Measurements from ENCODE around the gene EFHD2. TPM values are rescaled to one million over a fixed set of nuclear protein-coding genes. Genes with fewer than 3 reads are reported as not detected.
A peak's percentile ranks its signal among the peaks of the same experiment; 100 is the strongest.
"Not testable (repeated sequence)": the region's sequence is repeated elsewhere in the genome, so short reads cannot be mapped to it uniquely, and the experiment has no call there.

Gene EFHD2
- total RNA-seq, 1 donor from 2014 or later: 20.2 TPM

DNA sequence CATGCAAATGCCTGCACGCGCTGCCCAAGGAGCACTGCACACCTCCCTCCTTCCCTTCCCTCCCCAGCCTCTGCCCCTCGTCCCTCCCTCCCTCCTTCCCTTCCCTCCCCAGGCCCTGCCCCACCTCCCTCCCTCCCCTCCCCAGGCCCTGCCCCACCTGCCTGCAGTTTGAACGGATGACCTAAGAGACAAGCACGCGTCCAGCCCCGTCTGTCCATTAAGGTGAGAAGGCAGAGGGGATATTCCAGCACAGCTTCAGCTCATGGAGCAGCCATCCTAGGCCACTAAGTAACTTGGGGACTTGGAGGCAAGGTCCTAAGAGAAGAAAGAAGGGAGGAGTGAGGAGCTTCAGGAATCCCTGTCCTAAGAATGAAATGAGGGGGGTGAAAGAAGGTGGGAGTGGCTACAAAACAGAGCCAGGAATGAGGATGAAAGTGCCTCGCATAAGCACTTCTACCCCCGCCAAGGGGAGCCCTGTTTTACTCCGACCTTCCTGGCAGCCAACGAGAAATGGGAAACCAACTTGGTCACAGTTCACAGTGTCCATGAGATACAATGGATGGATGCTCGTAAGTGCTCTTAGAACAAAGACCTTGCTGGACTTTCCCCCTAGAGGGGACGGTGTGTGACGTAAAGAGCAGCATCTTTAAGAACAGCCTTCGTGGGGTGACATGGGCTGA, 21.3 kb upstream of the EFHD2 start:
- no peak for DNase-seq (ENCODE audit: low read depth in 2 of 2)

DNA sequence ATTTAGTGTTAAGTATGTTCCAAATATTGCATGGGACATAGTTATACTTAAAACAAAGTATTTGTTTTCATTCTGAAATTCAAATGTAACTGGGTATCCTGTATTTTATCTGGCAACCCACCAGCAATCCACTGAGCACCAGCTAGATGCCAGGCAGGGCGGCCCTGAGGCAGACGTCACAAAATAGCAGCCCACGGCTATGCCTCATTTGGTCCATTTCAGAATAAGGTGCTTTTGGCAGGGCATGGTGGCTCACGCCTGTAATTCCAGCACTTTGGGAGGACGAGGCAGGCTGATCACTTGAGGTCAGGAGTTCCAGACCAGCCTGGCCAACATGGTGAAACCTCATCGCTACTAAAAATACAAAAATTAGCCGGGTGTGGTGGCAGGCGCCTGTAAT, 19.9 kb upstream of the EFHD2 start:
- not testable (repeated sequence) for DNase-seq (ENCODE audit: low read depth in 2 of 2)

DNA sequence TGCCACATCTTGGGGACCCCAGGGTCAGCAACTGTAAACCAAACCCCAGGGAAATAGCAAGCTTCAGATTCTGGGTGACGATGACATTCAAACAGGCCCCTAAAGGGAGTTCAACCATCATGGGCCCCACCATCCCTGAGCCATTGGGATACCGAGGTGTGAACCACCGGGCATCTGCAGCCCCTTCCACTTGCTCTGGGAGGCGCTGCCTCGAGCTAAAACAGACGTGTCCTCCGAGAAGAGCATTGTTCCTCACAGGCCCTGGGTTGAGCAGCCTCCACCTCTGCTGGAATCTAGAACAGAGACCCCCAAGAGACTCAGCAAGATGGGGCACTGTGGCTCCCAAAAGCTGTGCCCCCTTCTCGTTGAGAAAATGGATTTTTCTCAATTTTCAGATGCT, 19.0 kb upstream of the EFHD2 start:
- DNase-seq (ENCODE audit: low read depth in 2 of 2): no peak

DNA sequence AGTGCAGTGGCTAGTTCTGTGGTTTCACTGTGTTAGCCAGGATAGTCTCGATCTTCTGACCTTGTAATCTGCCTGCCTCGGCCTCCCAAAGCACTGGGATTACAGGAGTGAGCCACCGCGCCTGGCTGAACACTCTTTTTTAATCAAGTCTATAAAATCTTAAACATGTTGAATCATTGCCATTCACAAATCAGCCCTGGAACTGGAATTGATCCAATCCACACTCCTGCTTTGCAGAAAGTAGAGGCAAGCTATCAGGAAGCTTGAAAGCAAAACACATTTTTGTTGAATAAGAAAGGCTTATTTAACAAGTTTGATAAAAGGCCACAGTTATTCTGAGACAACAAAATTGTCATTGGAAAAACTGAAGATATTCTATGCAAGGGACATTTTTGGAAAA, 18.3 kb upstream of the EFHD2 start:
- DNase-seq (ENCODE audit: low read depth in 2 of 2): no peak

DNA sequence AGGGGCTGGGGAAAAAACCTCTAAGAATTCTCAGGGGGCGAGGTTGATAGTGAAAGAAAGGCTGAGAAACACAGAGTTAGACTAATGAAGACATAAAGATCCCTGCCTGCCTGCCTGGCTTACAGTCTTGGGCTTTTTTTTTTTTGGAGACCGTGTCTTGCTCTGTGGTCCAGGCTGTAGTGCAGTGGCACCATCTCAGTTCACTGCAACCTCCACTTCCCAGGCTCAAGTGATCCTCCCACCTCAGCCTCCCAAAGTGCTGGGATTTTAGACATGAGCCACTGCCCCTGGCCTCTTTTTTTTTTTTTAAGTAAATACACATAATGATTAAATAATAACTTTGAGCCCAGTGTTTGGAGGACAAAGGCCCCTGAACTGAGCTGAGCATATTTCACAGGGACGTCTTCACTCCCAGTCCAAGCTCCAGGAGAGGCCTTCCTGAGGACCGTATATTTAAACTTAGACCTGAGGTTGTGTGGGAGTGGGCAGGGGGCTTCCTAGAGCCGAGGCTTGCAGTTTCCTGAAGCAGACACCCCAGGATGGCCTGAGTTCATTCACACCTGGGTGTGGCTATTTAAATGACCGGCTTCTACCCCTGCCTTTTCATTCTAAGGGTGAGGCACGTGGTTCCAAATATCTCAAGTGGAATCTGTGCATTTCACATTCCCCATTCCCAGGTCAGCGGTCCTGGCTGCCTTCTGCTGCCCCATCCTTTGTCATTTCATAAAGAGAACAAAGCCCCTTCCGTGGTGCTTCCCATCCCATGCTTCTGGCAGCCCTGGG, 16.0 kb upstream of the EFHD2 start:
- no peak for DNase-seq (ENCODE audit: low read depth in 2 of 2)

DNA sequence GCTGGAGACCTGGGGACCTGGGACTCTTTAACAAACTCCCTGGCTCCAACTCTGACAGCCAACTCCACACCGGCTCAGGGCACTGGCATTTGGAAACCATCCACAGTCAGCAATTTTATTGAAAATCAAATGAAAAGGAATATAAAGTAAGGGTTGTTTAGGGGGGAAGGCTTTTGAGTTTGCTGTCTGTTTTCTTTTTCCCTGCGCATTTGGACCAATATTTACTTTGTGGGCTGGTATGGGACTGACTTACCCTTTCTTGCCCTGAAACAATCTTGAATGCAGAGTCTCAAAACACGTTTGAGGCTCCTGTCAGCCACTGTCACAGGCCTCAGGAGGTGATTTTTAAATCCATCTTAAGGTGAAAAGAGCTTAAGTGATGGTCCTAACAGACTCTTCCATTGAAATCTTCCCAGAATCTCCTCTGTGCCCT, 15.4 kb upstream of the EFHD2 start:
- no peak for DNase-seq (ENCODE audit: low read depth in 2 of 2)

DNA sequence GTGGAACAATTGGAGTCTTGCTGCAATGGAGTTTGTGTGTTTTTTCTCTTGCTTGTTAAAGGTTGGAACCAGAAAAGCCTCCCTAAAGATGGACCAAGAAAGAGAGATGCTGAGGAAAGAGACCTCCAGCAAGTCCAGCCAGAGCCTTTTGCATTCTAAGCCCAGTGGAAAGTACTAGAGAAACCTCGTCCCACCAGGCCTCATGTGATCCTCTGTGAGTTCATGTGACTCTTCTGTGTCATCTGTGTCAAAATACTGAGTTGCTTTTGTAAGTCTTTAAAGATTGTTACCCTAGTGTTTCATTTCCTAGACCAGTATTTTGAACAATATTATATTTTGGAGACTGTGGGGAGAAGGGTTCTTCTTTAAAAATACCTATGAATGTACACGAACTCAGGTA, 12.5 kb upstream of the EFHD2 start:
- no peak for DNase-seq (ENCODE audit: low read depth in 2 of 2)

DNA sequence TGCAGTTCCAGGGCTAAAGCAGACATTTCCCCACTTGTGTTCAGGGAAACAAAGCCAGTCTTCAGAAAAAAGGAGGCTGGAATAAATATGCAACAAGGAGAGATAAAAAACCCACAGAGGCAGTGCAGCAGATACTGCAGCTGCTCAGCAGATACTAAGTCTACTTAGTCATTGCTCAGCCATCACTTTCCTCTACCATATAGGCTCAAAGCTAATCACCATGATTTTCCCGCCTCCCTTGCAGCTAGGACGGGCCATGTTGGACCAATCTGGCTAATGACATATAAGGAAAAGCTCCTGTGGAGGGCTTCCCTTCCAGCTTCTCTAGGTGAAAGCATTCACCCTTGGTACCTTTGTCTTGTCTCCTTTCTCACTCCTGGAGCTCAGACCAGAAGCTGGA, 10.0 kb upstream of the EFHD2 start:
- DNase-seq (ENCODE audit: low read depth in 2 of 2): no peak

DNA sequence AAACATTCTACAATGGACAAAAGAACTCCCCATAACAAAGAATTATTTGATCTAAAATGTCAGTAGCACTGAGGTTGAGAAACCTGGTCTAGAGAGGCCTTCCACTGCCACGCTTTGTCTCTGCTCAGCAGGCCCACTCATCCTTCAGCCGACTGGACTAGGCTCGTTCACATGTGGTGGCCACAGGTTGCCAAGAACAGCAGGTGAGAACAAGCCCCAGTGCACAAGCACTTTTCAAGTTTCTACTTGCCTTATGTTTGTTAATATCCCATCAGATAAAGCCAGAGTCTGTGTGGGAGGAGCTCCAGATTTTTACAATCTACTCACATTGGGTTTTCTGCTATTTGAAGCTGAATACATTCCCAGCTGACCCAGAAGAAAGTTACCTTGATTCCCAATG, 9.1 kb upstream of the EFHD2 start:
- DNase-seq (ENCODE audit: low read depth in 2 of 2): no peak

DNA sequence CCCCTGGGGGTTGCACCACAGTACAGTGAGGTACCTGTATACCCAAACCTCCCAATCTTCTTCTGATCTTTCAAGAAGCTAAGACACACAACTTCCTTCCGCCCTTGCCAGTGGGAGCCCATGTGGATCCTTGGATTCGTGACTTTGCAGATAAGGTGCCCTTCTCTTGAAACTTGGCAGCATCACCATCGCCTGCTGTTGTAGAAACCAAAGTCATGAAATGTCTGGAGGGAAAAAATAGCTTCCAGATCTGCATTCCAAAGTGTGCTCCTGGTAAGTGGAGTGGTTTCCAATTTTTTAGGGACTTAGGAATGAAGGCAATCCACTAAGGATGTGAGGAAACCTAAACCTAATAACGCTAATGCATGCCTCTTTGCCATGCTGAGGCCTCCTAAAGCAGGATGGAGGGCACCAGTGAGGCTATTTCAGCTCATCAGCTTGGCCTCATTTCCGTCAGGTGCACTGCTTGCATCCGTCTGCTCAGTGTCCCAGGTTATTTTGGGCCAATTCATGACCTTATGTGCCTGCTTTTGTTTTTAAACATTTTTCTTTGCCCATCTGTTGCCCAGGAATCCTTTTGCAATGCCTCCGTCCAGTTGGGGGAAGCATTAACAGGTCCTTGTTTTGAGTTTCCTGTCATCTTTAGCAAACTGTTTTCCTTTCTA, 8.2 kb upstream of the EFHD2 start:
- peak in 1 of 2 donors; percentile 55 for DNase-seq (ENCODE audit: low read depth in 2 of 2)

DNA sequence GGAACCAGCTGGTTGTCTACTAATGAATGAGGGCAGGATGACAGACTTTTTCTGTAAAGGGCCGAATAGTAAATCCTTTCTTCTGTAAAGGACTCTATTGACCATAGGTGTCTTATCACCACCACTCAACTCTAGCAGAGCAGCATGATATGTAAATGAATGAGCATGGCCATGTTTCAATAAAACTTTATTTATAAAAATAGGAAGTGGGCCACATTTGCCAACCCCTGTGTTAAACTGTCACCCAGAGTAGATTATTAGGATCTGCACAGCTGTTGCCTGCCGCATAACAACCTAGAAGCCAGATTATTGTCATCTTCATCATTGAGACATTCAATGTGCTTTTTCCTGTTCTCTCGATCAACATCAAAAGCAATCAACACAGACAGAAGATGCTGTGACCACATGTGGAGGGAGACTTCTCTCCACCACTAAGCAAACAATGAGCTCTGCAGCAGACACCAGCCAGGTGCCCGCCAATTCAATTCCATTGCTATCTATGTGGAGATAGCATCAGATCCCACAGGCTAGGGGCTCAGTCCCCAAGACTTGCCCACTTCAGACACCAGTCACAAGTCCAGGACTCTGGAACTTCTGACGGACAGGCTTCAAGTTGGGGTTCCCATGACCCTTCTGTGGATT, 6.8 kb upstream of the EFHD2 start:
- DNase-seq (ENCODE audit: low read depth in 2 of 2): no peak

DNA sequence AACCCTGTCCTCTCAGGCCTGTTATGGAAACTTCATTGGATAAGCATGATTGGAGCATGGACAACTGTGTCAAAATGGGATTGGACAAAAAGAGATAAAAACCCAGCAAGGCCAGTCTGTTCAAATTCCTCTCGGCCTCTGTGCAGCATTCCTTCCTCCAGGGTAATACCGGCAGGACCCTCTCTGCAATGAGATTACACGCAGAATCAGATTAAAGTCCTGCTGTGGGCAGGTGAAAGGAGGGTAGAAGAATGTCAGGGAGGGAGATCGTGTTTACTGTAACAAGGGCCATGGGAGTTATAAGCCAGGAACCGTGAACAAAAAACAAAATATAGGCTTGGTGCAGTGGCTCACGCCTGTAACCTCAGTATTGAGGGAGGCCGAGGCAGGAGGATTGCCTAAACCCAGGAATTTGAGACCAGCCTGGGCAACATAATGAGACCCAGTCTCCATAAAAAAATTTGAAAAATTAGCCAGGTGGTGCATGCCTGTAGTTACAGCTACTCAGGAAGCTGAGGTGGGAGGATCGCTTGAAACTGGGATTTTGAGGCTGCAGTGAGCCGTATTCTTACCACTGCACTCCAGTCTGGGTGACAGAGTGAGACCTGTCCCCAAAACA, 5.6 kb upstream of the EFHD2 start:
- DNase-seq (ENCODE audit: low read depth in 2 of 2): no peak

DNA sequence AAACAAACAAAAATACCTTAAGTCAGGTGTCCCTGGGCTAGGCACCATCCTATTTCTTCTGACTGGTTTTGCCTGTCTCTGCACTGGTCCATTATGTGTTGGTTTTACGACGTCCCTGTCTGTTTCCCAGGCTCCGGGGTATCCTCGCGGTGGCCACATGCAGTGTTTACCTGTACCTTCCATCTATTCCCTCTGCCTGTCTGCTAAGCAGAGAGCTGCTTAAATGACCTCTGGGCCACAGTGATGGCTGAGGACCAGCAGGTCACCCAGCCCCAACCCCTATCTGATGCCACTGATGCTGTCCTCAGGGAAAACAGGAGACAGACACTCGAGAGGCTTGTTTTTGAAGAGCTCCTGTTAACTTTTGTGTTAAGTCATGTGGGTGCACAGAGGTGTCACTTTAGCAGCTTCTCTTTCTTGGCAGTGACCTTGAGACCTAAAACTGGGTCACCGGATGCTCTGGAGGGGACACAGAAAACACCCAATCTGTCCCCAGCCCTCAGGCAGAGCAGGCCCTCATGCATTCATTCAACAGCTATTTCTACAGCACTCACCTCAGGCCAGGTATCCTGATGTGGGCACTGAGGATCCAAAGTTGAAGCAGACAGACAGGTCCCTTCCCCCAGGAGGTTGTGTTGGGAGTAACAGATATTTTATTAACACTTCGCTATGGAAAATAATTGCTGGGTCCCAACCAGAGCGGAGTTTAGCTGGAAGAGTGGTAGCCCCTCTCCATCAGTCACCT, 4.4 kb upstream of the EFHD2 start:
- DNase-seq (ENCODE audit: low read depth in 2 of 2): no peak

DNA sequence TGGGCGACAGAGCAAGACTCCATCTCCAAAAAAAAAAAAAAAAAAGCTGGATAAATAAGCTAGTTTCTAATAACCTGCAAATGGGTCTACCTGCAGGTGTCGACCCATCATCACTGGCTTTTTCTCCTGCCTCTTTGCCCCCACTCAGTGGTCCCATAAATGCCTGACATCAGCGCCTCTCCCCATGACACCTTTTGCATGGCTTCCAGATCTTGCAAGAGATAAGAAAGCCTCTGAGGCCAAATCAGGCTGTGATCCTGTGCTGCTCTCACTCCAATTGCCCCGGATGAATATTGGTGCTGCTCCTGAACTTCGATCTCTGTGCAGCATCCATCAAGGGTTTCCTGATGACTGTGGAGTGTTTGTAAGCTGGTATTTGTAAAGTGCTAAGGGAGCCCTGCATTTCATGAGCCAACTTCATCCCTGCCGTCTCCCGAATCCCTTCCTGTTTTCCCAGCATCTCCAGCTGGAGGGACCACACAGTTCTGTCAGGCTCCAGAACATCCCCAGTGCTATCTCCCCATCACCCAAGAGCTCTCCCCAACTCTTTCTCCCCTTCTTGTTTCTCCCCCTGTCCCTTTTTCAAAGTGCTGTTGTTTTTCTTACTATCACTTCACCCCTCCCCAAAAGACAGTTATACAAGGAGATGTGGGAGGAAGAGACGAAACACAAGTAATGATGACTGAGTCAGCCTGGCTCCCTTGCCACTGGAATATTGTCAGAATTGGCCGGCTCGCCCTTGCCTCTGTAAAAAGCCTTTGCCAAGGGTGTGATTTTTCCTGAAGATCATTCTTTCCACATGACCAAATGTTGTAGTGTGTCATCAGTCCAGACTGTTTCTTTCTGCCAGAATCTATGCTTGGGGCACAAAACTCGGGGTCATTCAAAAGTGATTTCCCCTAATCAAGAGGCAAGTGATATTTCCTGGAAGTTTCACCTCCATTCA, 2.8 kb upstream of the EFHD2 start:
- DNase-seq (ENCODE audit: low read depth in 2 of 2): peak; percentile 28 to 57

DNA sequence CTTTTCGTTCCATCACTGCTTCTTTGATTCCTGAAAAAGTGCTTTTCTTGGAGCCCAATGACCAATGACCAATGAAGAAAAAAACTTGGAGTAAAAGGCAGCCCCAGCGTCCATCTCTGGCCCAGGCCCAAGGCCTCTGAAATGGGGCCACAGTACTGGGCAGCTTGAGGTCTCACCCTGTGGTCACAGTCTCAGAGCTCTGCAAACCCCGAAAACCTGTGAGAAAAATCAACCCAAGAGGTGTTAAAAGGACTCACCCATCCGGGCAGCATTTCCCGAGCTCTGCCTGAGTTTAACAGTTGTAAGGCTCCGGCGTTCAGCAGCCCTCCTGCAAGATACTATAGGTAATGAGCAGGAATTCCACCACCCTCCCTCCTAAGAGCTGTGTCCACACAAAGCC, 2.1 kb upstream of the EFHD2 start:
- DNase-seq (ENCODE audit: low read depth in 2 of 2): no peak

DNA sequence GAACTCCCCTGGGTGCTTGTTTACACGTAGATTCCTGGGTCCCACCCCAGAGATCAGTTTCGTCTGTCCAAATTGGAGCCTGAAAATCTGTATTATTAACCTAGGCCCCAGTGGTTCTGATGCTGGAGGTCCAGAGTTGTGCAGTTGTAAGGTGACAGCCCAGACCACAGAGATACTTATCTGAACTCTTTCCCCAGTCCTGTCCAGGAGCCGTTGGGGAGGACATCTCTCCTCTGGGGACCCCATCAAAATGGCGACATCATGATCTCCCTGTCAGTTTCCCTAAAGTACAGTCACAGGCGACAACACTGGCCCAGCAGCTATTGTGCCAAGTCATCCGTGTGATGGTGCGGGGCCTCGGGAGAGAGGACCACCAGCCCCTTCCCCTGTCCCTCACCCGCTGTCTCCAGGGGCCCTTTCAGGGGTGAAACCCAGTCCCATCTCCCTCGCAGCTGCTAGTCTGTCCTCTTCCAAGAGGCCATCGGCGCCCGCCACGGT, 749 bp upstream of the EFHD2 start:
- DNase-seq (ENCODE audit: low read depth in 2 of 2): no peak

DNA sequence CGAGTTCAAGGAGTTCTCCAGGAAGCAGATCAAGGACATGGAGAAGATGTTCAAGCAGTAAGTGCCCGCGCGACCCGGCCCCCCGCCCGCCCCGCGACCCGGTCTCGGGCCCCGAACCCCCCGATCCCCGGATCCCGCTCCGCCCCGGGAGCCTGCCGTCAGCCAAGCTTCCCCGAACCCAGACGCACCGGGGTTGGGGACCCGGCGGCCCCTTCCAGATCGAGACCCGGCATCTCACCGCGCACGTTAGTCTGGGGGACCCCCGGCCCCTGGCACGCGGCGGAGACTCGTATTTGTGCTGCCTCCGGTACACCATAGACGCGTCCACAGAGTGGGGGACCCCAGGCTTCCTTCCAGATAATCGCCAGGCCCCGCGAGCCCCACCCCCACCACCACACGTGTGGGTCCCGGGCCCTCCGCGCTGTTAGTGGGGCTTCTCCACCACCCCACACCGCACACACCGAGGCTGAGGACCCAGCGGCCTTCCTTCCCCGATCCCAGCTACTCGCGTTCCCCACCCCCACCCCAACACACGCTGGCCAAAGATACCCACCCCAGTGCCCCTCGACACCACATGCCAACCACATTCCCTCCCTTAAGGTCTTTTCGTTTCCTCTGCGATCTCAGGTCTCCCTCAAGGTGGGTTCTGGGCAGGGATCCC, 665 bp downstream of the EFHD2 start:
- peak; percentile 17 to 22 for DNase-seq (ENCODE audit: low read depth in 2 of 2)

DNA sequence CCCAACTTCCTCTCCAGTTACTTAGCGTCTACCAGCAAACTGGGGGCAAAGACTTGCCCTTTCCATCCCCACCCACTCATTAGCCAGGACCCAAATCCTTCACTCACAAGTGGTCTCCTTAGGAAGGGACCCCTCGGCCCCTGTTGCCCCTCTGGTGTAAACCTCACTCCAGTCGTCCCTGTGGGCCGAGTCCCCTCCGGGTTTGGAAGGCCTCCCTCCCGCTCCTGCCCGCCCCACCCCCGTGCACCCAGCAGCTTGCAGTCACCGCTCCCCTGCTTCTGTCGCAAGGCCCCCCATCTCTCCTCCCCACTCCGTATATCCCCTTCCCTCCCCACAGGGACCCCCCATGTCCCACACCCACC, 1.2 kb downstream of the EFHD2 start:
- DNase-seq (ENCODE audit: low read depth in 2 of 2): no peak

DNA sequence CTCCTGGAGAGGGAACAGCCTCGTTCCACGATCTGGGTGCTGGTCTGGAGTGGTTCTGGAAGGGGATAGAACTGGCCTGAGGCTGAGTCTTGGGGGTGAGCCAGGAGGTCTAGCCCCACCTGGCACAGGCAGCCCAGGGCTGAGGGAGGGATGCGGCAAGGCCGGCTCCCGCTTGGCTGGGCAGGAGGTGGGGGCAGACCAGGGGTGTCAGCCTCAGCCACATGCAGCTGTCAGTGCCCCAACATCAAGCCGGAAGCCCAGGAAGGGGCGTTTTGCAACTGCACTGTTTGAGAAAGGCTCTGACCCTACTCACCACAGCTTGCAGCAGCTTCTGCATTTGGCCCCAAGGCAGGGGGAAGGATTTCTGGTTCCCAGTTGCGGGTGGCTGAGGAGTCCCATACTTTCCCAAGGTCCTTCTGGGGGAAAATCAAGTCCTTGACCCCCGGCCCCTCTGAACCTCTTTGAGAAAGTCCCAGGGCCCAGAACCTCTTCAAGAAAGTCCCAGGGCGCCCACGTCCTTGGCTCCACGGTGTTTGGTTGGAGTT, 2.0 kb downstream of the EFHD2 start:
- peak in 1 of 2 donors; percentile 28 for DNase-seq (ENCODE audit: low read depth in 2 of 2)

Measured in lung microvascular endothelial cell (primary cell).